Mesenchymal stem cell (in vitro differentiated cells and primary cell): Measurements from ENCODE around the gene NFE2L3.
A peak's percentile ranks its signal among the peaks of the same experiment; 100 is the strongest.
"Not testable (repeated sequence)": the region's sequence is repeated elsewhere in the genome, so short reads cannot be mapped to it uniquely, and the experiment has no call there.

Source experiments
- DNase-seq: peaks from one replicate; pipeline ENCODE4 v3.0.0-alpha.2; 2013
- H2AFZ ChIP-seq: one replicate; pipeline ENCODE4 v1.6.1; 2013; ENCODE audit warnings: low read depth, mild to moderate bottlenecking, control low read depth, inconsistent platforms, low read length, moderate library complexity
- H2AK5ac ChIP-seq: 2 replicates; pipeline ENCODE4 v1.6.1; 2013; ENCODE audit warnings: low read length, moderate library complexity, mild to moderate bottlenecking, inconsistent platforms; ENCODE audit not compliant: severe bottlenecking
- H2BK120ac ChIP-seq: one replicate; pipeline ENCODE4 v1.6.1; 2013; ENCODE audit warnings: low read depth, mild to moderate bottlenecking, inconsistent platforms, low read length, moderate library complexity
- H2BK12ac ChIP-seq, 2 experiments: one replicate each; pipeline ENCODE4 v1.6.1; 2013; ENCODE audit warnings: inconsistent platforms in 2 of 2, low read length in 2 of 2, mild to moderate bottlenecking in 2 of 2, moderate library complexity in 2 of 2, control low read depth in 1 of 2
- H2BK15ac ChIP-seq: one replicate; pipeline ENCODE4 v1.6.1; 2013; ENCODE audit warnings: mild to moderate bottlenecking, low read depth, inconsistent platforms; ENCODE audit not compliant: poor library complexity, severe bottlenecking
- H2BK5ac ChIP-seq: 2 replicates; pipeline ENCODE4 v1.6.1; 2013; ENCODE audit warnings: low read depth, mild to moderate bottlenecking, low read length, control low read depth, inconsistent platforms; ENCODE audit not compliant: poor library complexity, severe bottlenecking
- H3K14ac ChIP-seq, 2 experiments: one replicate each; pipeline ENCODE4 v1.6.1; 2013; ENCODE audit warnings: inconsistent platforms in 2 of 2, low read length in 2 of 2, control low read depth in 1 of 2, mild to moderate bottlenecking in 1 of 2, moderate library complexity in 1 of 2
- H3K18ac ChIP-seq, 2 experiments: one replicate each; pipeline ENCODE4 v1.6.1; 2013; ENCODE audit warnings: inconsistent platforms in 2 of 2, low read length in 2 of 2, control low read depth in 1 of 2, low read depth in 1 of 2, mild to moderate bottlenecking in 1 of 2
- H3K23ac ChIP-seq, 2 experiments: one replicate each; pipeline ENCODE4 v1.6.1; 2013; ENCODE audit warnings: inconsistent platforms in 2 of 2, low read length in 2 of 2, mild to moderate bottlenecking in 2 of 2, moderate library complexity in 2 of 2, control low read depth in 1 of 2
- H3K27ac ChIP-seq: 2 replicates; pipeline ENCODE4 v1.5.1; 2013; ENCODE audit warnings: mild to moderate bottlenecking, moderate library complexity, low read length, control low read depth, inconsistent platforms; ENCODE audit not compliant: poor library complexity, severe bottlenecking
- H3K27me3 ChIP-seq, 2 experiments: 2 replicates each; pipeline versions ENCODE4 v1.6.1 to v1.7.0; 2013; ENCODE audit warnings: low read length in 2 of 2, mild to moderate bottlenecking in 2 of 2, moderate library complexity in 2 of 2, control low read depth in 1 of 2, inconsistent platforms in 1 of 2; ENCODE audit not compliant: control insufficient read depth in 1 of 2, insufficient read depth in 1 of 2
- H3K36me3 ChIP-seq, 2 experiments: 2 replicates each; pipeline versions ENCODE4 v1.6.1 to v1.7.0; 2013; ENCODE audit warnings: low read length in 2 of 2, control low read depth in 1 of 2, inconsistent platforms in 1 of 2, low read depth in 1 of 2, mild to moderate bottlenecking in 1 of 2; ENCODE audit not compliant: insufficient read depth in 2 of 2, control insufficient read depth in 1 of 2
- H3K4ac ChIP-seq, 2 experiments: one replicate each; pipeline ENCODE4 v1.6.1; 2013; ENCODE audit warnings: inconsistent platforms in 2 of 2, low read length in 2 of 2, mild to moderate bottlenecking in 2 of 2, moderate library complexity in 2 of 2, control low read depth in 1 of 2, low read depth in 1 of 2
- H3K4me1 ChIP-seq: 2 replicates; pipeline ENCODE4 v1.6.1; 2013; ENCODE audit warnings: low read depth, low read length, control low read depth; ENCODE audit not compliant: control insufficient read depth, insufficient read depth
- H3K4me2 ChIP-seq: 2 replicates; pipeline ENCODE4 v1.6.1; 2013; ENCODE audit warnings: low read length, mild to moderate bottlenecking, inconsistent platforms; ENCODE audit not compliant: poor library complexity, severe bottlenecking
- H3K4me3 ChIP-seq, 2 experiments: 2 replicates each; pipeline versions ENCODE4 v1.5.1 to v1.7.0; 2013; ENCODE audit warnings: low read length in 2 of 2, mild to moderate bottlenecking in 2 of 2, control low read depth in 1 of 2, low read depth in 1 of 2; ENCODE audit not compliant: insufficient read depth in 1 of 2
- H3K79me1 ChIP-seq: replicated peaks from 2 replicates; pipeline ENCODE4 v1.6.1; 2013; ENCODE audit warnings: mild to moderate bottlenecking, control low read depth, low read length, inconsistent platforms; ENCODE audit not compliant: poor library complexity, severe bottlenecking
- H3K9ac ChIP-seq: 2 replicates; pipeline ENCODE4 v1.7.0; 2013; ENCODE audit warnings: mild to moderate bottlenecking, low read length, moderate library complexity
- H3K9me3 ChIP-seq: 2 replicates; pipeline ENCODE4 v1.7.0; 2013; ENCODE audit warnings: mild to moderate bottlenecking, low read length; ENCODE audit not compliant: control insufficient read depth
- H4K8ac ChIP-seq: one replicate; pipeline ENCODE4 v1.6.1; 2013; ENCODE audit warnings: inconsistent platforms, mild to moderate bottlenecking, low read length, moderate library complexity
- H4K91ac ChIP-seq: one replicate; pipeline ENCODE4 v1.6.1; 2013; ENCODE audit warnings: mild to moderate bottlenecking, low read length, inconsistent platforms
- WGBS: methylation state at CpG from one replicate; pipeline ENCODE4 v1.1.7; 2013; ENCODE audit warnings: mixed read lengths; 5-methylcytosine and 5-hydroxymethylcytosine counted together

NFE2L3 gene

DNA sequence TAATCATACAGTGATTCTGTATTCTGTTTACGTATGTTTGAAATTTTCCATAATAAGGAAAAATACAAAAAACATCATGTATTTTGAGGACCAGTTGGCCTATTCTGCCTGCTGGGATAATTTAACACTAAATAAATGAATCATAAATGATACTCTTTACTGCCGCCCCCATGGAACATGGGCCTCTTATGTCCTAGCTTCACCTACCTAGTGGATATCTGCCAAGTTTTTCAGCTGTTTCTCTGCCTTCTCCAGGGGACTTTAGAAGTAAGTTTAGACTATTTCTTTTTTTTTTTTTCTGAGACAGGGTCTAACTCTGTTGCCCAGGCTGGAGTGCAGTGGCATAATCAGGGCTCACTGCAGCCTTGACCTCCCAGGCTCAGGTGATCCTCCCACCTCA lies 10.4 kb downstream of the NFE2L3 start:
- no peak overlapping the region for H3K4ac ChIP-seq
- no peak overlapping the region for H3K4me2 ChIP-seq
- no peak overlapping the region for H3K27ac ChIP-seq

DNA sequence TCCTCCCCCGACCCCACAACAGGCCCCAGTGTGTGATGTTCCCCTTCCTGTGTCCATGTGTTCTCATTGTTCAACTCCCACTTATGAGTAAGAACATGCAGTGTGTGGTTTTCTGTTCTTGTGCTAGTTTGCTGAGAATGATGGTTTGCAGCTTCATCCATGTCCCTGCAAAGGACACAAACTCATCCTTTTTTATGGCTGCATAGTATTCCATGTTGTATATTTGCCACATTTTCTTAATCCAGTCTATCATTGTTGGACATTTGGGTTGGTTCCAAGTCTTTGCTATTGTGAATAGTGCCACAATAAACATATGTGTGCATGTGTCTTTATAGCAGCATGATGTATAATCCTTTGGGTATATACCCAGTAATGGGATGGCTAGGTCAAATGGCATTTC lies 11.8 kb downstream of the NFE2L3 start:
- not testable (repeated sequence) for H3K27me3 ChIP-seq, H2BK120ac ChIP-seq, H2BK15ac ChIP-seq, H2AK5ac ChIP-seq, H2BK12ac ChIP-seq, H3K4me2 ChIP-seq, H3K27ac ChIP-seq, H2BK5ac ChIP-seq, H3K9ac ChIP-seq, H3K4ac ChIP-seq, H3K23ac ChIP-seq, H3K36me3 ChIP-seq, DNase-seq, H3K14ac ChIP-seq, H4K8ac ChIP-seq, H3K9me3 ChIP-seq, H2AFZ ChIP-seq, H3K18ac ChIP-seq, H4K91ac ChIP-seq, H3K4me3 ChIP-seq
- Histone ChIP-seq H3K4me1 (peaks cover 18% of the 10 kb centered on the region), H3K79me1 (peaks cover 14% of the 10 kb centered on the region)
- WGBS, result no CpG with 5 or more reads among the region's 1 CpG

More for the DNA sequence above, 10.4 kb downstream of the NFE2L3 start:
- DNase-seq, result no peak
- Histone ChIP-seq H2BK5ac (no peak overlapping the region), H3K27me3 (peaks cover 0 to 10% of the 10 kb centered on the region in 2 experiments), H2BK120ac (no peak overlapping the region), H3K4me1 (peaks cover 22% of the 10 kb centered on the region), H3K36me3 (no peaks in the 10 kb centered on the region), H3K14ac (no peak overlapping the region), H2AK5ac (no peak overlapping the region), H2BK12ac (no peak overlapping the region), H3K9me3 (no peaks in the 10 kb centered on the region), H3K23ac (no peak overlapping the region), H2AFZ (no peak overlapping the region), H3K18ac (no peak overlapping the region), H3K79me1 (peaks cover 13% of the 10 kb centered on the region), H4K8ac (no peak overlapping the region), H3K9ac (no peak overlapping the region), H3K4me3 (no peak overlapping the region), H2BK15ac (no peak overlapping the region), H4K91ac (no peak overlapping the region)
- WGBS, result no CpG with 5 or more reads among the region's 2 CpGs

DNA sequence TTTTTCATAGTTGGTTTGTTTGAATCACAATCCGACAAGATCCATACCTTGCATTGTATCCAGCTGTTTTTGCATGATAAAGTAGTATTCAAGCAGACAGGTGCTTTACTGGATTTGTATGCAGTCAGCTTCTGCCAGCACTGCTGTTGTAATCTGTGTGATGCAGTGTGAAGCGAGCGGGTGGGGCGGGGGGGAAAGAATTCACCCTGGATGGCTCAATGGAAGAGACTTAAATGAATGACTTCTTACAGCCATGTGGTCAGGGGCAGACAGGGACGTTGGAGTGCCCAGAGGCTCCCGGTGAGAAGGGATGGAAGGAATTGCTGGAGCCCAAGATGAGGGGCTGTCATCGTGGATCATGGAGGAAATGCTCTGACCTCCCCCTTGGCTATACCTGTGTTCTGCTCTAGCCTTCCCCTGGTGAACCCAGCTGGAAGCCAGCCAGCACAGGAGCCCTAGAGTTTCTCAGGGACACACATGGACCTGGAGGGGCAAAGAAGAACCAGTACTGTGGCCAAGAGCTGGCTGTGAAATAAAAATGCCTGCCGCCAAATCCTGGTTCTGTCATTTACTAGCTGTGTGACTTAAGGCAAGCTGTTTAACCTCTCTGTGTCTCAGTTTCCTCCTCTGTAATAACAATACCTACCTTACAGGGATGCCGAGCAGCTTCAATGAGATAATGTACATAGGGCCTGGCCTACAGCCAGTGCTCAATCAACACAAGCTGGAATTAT lies 14.1 kb downstream of the NFE2L3 start:
- Histone ChIP-seq H4K91ac (no peak overlapping the region), H3K14ac (no peak overlapping the region), H2AFZ (no peak overlapping the region), H3K23ac (no peak overlapping the region), H3K18ac (no peak overlapping the region), H3K36me3 (no peaks in the 10 kb centered on the region), H3K4me3 (no peak overlapping the region), H3K4me2 (no peak overlapping the region), H3K9ac (no peak overlapping the region), H2BK15ac (no peak overlapping the region), H3K4ac (no peak overlapping the region), H2BK5ac (no peak overlapping the region), H4K8ac (no peak overlapping the region), H3K27me3 (peaks cover 0 to 3% of the 10 kb centered on the region in 2 experiments), H3K9me3 (no peaks in the 10 kb centered on the region), H3K79me1 (peaks cover 25% of the 10 kb centered on the region), H3K27ac (no peak overlapping the region), H2BK12ac (no peak overlapping the region), H2BK120ac (no peak overlapping the region), H3K4me1 (peaks cover 11% of the 10 kb centered on the region), H2AK5ac (peak overlapping the region; percentile 69)
- 76% methylated on average over 9 of the region's 9 CpGs for WGBS
- DNase-seq, result no peak

DNA sequence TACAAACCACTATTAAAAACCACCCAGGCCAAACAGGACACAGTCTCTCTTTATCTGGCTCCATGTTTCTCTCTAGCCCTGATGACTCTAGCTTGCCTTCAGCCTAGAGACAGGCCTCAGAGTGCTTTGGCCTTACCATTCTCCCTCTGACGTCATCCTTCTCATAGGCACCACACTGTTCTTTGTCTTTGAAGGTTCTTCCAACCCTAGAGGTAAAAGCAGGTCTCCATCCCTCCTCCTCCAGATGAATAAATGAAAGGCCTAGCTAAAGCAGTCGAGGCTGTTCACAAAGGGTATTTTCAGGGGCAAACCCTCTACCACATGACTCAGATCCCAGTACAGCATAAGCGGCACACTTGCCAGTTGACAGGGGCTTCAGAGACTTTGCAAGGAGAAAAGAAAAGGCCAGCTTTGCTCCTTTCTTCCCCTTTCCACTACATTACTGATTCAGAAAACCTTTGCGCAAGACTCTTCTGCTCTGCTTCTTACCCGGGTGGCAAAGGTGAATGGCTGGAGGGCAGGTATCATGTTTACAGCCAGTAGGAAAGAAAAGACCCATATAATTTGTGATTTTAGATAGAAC lies 14.8 kb downstream of the NFE2L3 start:
- Histone ChIP-seq H3K23ac (no peak overlapping the region), H2BK5ac (no peak overlapping the region), H4K8ac (no peak overlapping the region), H3K4ac (no peak overlapping the region), H3K27me3 (peaks cover 0 to 3% of the 10 kb centered on the region in 2 experiments), H2BK12ac (no peak overlapping the region), H3K36me3 (no peaks in the 10 kb centered on the region), H2BK120ac (no peak overlapping the region), H4K91ac (no peak overlapping the region), H3K14ac (no peak overlapping the region), H3K9me3 (no peaks in the 10 kb centered on the region), H2AFZ (no peak overlapping the region), H2AK5ac (no peak overlapping the region), H3K4me3 (no peak overlapping the region), H2BK15ac (no peak overlapping the region), H3K4me1 (peaks cover 9% of the 10 kb centered on the region), H3K27ac (no peak overlapping the region), H3K9ac (no peak overlapping the region), H3K18ac (no peak overlapping the region), H3K4me2 (no peak overlapping the region), H3K79me1 (peaks cover 23% of the 10 kb centered on the region)
- no peak for DNase-seq
- WGBS, result 90% methylated on average over 5 of the region's 5 CpGs
